GM12864 (cell line): Measurements from ENCODE around the gene PPP1R3F.

Experiments
- DNase-seq: peaks from one replicate; pipeline ENCODE4 v3.0.0-alpha.2; 2011; ENCODE audit warnings: low read depth
- H3K4me3 ChIP-seq: 2 replicates; pipeline ENCODE4 v1.5.1; 2011; ENCODE audit warnings: mild to moderate bottlenecking, low read depth, low read length, control low read depth
- CTCF ChIP-seq: IDR thresholded peaks from 2 replicates; pipeline ENCODE4 v1.5.1; 2011; ENCODE audit warnings: low read depth, mild to moderate bottlenecking, moderate library complexity, low read length, control low read depth, inconsistent platforms; ENCODE audit errors: missing control alignments

PPP1R3F gene

DNA sequence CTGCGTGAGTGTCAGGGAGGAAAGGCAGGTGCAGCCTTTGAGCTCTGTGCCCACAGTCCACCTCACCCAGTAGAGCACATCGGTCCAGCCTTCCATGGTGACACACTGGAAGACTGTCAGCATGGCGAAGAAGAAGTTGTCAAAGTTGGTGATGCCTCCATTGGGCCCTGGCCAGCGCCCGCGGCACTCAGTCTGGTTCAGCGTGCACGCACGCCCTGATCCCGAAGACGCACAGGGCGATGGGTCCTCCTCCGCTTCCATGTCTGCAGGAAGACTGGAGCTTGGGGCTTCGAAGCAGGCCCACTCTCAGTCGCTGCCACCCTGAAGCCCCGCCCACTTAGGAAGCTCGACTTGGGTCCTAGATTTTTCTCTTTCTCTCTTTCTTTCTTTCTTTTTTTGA is 41.4 kb upstream of the PPP1R3F start:
- no peak for TF ChIP-seq CTCF
- DNase-seq = no peak
- H3K4me3 ChIP-seq = no peak overlapping the region

- peak overlapping the region; percentile 47 for H3K4me3 ChIP-seq
- peak; percentile 37 for TF ChIP-seq CTCF
- DNase-seq = no peak
Observed at GRCh38 chrX:49230500-49231232, 38.9 kb upstream of the PPP1R3F start.

- DNase-seq = no peak
- H3K4me3 ChIP-seq = peak overlapping the region; percentile 19
- TF ChIP-seq CTCF = no peak
Observed at GRCh38 chrX:49231333-49232000, 38.1 kb upstream of the PPP1R3F start.

DNA sequence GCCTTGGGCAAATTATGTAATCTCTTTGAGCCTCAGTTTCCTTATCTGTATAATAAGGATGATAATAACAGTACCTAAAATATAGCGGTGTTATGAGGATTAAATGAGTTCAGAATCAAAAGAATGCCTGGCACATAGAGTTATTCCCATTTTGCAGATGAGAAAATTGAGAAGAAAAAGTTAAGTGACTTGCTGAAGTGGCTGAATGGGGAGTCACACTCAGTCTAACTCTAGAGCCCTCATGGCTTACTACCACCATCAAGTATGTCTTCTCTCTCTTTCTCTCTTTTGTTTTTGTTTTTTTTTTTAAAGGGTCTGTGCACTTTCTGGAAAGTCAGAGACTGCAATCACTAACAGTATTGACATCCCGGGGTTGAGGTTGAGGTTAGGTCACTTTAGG is 37.1 kb upstream of the PPP1R3F start:
- no peak overlapping the region for H3K4me3 ChIP-seq
- no peak for TF ChIP-seq CTCF
- no peak for DNase-seq

DNA sequence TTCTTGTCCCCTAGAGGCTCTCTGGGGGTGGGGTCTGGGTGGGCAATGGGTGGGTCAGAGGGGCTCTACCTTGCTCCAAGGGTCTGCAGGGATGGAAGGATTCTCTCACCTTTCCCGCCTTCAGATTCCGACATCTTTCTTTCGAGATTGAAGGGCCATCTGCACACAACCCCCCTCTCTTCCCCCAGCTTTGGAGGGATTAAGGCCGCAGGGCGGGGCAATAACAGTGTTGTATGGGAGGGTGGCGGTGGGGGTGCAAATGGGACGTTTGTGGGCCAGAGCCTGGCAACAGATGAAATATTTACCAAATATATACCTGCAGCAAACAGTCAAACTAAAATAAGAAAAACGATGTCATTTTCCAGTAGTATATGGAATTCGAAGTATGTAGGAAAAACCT is 36.4 kb upstream of the PPP1R3F start, which contains the start of gene CACNA1F:
Gene CACNA1F, minus strand, starts transcription at position 165 of the 400 bp plus-strand sequence. Its CDS starts 31 bp downstream, at position 134.
- no peak within 1 kb of the TSS for H3K4me3 ChIP-seq
- no peak for TF ChIP-seq CTCF
- no peak for DNase-seq

- TF ChIP-seq CTCF = no peak
- no peak overlapping the region for H3K4me3 ChIP-seq
- no peak for DNase-seq
Observed at GRCh38 chrX:49233887-49234555, 35.6 kb upstream of the PPP1R3F start.
